HG03135 (cell line): ENCODE measurements around the gene MZB1.

Experiments
- ATAC-seq: cut with Tn5 transposase; IDR thresholded peaks from one replicate; pipeline ENCODE4 v1.9.1; 2021; ENCODE audit warnings: mild to moderate bottlenecking, moderate library complexity; ENCODE audit not compliant: unreplicated experiment

The MZB1 gene, protein sequence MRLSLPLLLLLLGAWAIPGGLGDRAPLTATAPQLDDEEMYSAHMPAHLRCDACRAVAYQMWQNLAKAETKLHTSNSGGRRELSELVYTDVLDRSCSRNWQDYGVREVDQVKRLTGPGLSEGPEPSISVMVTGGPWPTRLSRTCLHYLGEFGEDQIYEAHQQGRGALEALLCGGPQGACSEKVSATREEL

DNA sequence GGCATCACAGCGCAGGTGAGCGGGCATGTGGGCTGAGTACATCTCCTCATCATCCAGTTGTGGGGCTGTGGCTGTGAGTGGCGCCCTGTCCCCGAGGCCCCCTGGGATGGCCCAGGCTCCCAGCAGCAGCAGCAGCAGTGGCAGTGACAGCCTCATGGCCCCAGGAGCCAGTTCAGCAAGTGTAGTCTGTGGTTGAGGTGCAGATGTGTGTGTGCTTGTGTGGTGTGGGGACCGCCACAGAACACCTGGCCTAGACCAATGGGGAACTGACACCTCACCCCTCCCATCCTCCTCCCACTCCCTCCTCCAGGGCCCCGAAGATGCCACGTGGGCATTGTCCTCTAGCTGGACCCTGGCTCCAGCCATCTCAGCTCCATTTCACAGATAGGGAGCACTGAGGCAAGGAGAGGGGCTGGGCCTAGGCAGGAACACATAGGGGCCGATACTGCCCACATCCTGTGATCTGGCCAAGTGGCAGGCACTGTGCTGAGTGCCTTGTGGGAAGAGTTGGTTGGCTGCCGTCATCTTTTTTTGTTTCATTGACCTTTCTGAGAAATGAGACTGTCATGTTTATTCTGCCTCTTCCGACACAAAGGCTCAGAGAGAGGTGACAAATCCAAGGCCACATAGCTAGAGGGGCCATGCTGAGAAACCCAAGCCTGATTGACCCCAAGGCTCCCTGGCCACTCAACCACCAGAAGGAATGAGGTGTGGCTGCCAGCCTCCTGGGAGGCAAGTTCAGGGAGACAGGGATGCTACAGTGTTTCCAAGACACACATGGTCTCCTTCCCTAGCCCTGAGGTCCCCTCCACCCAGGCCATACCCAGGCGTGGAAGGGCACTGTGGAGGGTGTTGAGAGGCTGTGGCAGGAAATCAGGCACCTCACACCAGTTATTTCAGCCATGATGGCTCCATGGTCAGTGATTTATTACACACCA, at the start of gene MZB1:
Gene MZB1 (minus strand): TSS at position 213 of the 938 bp plus-strand sequence. CDS start 57 bp downstream, at position 156.
- ATAC-seq = peak; percentile 28

DNA sequence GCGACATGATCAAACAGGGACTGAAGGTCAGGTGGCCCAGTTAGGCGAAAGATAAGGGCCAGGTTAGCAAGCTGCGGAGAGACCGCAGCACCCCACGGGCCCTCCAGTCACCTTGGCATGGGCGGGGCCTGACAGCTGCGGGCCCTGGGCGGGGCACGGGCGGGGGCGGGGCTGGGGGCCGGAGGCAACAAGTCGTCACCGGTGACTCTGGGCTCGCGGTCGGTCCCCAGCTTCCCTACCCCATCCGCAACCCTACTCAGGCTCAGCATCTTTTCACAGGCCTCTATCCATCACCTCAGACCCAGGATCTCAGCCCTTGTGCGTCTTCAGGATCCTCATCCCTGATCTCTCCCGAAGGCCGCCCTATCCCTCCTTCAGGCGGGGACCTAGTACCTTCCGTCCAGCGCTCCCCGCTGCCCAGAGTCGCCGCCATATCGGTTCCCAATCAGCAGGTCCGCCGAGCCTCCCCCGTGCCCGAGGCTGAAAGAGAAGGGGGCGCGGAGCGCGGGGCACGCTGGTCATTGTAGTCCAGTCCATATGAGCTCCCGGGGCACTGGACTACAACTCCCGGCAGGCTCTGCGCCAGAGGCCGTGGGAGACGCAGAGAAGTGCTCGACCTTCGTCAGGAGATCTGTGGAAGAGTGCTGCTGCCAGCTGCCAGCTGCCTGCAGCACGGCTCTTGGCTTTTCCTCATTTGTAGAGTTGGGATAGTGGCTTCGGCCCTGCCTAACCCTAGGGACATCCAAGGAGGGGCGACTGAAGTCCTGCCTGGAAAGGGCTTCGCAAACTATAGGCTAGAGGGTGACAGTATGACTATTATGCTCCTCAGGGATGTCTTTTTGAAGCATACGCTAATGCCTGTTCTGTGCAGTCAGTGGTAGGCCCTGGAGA, 49.5 kb upstream of the MZB1 start, which contains the start of gene DNAJC18:
Gene DNAJC18 (minus strand): TSS at position 513 of the 891 bp plus-strand sequence. CDS start 80 bp downstream, at position 433.
- ATAC-seq = peak; percentile 91

DNA sequence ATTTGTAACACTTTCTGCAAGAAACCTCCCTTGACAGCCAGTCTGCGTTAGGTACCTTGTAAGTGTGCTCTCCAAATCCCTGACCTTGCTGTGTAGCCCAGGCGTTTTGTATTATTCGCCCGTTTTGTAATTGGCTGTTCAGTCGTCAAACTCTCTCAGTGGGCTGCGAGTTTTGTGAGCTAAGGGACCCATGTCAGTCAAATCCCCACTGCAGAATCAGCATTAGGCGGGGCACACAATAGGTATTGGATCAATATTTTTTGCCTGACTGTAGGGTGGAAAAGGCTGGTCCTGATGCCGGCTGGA, 48.9 kb upstream of the MZB1 start:
- ATAC-seq = no peak

DNA sequence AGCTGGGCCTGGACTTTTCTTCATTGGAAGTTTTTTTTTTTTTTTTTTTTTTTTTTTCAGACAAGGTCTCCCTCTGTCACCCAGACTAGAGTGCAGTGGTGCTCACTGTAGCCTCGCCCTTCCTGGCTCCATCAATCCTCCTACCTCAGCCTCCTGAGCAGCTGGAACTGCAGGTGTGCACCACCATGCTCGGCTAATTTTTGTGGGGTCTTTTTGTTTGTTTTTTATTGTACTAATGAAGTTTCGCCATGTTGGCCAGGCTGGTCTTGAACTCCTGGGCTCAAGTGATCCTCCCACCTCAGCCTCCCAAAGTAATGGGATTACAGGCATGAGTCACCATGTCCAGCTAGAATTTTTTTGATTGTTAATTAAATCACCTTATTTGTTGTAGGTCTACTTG, 46.0 kb upstream of the MZB1 start:
- ATAC-seq = no peak

DNA sequence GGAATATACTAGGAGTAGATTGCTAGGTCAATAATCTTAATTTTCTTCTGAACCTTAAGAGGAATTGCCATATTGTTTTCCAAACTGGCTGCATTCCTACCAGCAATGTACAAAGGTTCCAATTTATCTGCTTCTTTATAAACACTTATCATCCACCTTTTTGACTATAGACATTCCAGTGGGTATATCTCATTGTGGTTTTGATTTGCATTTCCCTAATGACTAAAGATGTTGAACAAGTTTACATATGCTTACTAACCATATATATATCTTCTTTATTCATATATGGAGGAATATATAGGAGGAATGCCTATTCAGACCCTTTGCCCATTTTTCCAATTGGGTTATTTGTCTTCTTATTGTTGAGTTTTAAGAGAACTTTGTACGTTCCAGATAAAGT, 42.0 kb upstream of the MZB1 start:
- ATAC-seq = no peak

DNA sequence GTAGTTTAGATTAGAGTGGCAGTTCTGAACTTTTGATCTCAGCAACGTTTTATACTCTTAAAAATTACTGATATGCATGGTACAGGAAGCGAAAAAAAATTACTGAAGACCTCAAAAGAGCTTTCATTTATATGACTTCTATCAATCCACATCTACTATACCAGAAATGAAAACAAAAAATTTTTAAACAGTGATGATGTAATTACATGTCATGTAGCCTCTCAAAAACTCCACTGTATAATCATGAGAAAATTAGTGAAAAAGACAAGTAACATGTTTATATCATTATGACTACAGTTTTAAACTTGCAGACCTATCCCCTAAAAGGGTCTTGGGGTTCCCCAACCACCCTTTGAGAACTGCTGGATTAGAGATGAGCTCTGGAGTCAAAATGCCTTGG, 40.3 kb upstream of the MZB1 start:
- no peak for ATAC-seq

DNA sequence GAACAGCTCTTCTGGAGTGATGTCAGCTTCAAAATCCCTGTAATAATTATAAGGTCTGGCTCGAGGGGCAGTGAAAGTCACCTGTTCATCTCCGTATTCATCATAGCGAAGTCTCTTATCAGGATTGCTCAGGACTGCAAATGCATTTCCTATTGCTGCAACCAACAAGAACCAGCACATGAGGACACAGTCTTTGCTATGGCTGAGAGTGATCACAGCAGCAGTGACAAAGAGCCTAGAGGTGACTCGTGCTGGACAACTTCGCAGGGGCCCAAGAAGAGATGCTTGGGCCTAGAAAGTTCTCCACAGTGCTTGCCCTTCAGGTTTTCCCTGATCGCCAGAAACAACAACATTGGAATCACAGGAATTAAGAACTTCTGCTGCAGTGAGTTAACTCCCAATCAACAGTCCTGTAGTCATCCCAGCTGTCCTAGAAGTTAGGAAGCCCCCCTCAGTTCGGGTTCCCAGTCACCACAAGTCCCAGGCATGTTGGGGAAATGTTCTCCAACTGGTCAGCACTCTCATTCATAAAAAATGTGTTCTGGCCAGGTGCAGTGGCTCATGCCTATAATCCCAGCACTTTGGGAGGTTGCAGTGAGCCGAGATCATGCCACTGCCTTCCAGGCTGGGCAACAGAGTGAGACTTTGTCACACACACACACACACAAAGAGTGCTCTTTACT, 36.6 kb upstream of the MZB1 start:
- ATAC-seq = no peak

DNA sequence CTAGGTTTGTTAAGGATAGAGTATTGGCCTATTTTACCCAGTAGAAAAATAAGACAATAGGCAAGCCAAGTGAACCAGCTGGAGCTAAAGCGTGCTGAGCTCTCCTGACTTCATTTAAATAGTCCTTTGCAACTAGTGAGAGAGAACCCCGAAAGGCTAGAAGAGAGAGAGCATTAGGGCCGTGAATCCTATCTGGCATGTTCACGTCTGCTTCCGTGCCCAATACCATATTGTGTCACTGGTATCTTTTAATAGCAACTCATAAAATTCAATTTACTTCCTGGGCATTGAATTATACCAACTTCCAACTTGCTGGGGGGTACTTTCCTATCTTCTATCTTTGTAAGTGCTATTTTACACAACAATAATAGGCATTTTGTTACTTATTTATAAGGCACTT, 35.8 kb upstream of the MZB1 start:
- ATAC-seq = no peak

DNA sequence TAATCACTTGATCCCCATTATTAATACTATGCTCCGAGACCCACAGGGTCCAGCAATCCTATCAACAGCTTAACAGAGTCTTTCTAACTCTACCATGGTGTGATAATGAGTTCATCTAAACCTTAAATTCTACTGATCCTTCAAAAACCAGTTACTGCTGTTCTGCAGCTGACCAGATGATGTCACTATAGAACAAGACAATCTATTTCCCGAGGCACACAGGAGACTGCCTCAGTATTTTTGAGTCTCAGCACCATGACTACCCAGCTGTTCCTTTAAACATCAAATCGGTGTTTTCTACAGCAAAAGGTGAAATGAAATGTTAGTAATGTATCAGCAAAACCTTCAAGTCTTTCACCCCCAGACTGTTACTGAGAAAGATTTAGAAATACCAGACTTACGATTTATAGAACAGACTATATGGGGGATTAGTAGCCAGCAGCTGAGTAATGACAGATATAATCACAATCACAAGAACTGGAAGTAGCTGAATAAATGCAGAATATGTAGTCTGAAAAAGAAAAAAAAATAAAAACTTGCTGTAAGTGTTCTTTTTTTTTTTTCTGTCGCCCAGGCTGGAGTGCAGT, 32.7 kb upstream of the MZB1 start:
- peak; percentile 79 for ATAC-seq

DNA sequence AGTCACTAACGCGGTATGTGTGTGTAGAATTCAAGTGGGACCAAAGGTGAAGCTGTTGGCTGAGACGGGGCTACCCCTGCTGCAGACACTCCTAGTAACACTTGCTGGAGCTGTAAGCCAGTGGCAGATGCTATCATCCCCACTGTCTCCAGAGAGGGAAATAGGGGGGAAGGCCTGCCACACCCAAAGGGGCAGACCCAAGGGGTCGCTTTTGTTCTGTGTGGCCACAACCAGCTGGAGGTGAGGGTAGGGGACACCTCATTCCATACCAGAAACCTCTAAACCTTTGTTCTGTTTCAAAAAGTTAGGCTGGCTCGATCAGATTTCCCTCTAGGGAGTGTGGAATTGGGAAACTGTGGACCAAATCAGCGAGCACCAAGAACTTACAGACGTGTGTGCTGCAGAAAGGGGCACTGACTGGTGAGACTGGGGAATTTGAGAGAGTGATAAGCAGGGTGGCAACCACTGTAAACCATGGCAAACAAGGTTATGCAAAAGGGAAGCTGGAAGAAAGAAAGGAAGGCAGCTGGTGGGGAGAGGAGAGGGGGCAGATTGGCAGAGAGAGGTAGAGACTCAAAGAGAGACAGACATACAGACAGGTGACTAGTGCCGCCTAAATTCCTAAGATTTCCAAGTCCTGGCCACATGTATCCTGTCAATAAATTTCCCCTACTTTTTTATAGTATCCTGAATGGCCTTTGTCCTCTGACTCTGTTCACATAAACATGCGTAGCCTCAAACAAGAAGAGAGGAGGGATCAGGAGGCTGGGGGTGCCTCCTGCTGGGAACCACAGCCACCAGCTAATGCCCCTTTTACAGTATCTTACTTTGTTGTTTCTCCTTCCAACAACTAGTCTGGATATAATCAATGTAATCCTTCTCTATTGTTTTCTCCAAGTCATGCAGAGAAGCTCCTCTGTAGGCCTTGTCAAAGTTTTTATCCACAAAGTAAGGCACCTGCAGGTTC, 29.8 kb upstream of the MZB1 start:
- ATAC-seq = no peak

DNA sequence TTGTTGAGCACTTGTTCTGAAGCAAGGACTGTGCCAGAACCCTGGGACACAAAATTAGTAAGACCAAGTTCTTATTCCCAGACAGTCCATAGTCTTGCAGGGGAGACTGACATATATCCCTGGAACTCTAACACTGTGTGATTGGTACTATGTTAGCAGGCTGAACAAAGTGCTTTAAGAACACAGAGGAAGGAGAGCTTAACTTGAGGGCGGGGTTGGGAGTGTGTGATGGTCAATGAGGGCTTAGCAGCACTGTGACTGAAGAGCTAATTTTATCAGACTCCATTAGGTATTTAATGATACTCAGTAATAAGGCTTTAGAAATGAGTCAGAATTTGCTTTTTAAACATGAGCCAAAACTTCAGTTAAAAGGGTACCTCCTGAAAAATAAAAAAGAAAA, 29.1 kb upstream of the MZB1 start:
- no peak for ATAC-seq

DNA sequence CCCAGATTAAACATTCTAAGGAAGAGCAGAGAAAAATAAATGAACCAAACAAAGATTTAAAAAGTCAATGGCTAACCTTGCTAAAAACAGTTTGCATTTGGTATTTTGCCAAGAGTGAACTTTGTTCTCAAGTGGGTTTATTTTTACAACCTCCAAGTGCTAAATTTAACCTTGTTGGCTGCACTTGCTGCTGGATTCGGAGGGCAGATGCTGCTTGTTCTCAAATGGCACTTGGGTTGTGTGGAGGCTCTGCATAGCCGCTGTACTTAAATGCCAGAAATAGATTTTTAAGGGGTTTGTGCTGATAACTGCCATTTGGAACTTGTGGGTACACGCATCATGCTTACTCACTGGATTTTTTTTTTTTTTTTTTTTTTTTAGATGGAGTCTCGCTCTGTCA, 27.5 kb upstream of the MZB1 start:
- ATAC-seq = no peak

DNA sequence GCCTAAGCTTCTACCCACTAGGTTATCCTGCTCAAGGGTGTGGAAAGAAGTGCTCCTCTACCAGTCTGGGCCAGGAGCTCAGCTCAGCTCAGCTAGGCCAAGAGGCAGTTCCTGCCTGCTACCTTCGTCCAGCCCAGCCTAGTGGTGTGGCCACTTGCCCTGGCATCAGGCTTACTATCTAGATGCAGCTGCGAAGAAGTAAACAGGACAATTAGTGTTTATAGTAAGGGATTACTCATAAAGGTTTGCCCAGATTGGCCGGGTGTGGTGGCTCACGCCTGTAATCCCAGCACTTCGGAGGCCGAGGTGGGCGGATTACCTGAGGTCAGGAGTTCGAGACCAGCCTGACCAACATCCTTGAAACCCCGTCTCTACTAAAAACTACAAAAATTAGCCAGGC, 26.9 kb upstream of the MZB1 start:
- no peak for ATAC-seq

DNA sequence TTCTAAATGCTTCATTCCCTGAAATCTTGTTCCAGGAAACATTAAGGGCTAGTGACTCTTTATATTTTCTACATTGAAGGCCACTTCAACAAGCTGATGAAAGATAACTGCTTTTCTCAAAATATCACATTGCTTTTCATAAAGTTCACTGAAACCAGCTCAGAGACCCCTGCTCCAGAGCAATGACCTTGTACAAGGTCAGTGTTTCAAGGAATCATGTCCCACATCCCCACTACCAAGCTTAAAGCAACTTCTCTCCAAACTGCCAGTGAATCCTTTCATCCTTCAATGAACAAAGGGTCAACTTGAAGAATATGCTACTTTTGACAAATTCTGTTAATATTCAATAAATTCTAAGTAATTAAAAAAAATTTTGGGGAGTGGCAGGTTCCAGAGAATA, 26.2 kb upstream of the MZB1 start:
- no peak for ATAC-seq

DNA sequence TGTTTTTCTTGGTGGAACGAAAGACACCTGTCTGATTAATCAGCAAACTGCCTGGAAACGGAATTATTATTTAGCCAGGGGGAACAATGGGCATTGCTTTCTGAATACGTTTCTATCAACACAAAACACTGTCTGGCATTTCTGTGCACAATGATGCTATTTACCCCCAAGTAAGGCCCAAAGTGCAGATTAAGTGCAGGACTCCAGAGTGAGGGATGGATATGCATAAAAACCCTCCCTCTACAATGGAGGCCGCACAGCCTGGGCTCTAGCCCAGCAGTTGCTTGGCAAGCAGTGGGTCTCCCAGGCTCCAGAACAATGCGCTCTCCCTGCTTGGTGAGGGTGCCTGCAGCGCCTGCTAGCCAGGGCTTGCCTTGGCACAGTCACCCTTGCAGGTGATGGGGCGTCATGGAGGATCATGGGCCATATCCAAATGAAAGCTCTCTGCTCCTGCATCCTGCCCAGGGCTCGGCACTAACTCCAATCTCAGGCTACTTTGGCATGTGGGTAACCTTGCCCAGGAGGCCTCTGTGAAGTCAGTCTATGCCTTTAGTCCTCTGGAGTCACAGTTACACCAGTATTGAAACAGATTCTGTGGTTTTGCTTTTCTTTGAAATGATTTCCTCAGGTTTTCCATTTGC, 25.6 kb upstream of the MZB1 start:
- no peak for ATAC-seq

DNA sequence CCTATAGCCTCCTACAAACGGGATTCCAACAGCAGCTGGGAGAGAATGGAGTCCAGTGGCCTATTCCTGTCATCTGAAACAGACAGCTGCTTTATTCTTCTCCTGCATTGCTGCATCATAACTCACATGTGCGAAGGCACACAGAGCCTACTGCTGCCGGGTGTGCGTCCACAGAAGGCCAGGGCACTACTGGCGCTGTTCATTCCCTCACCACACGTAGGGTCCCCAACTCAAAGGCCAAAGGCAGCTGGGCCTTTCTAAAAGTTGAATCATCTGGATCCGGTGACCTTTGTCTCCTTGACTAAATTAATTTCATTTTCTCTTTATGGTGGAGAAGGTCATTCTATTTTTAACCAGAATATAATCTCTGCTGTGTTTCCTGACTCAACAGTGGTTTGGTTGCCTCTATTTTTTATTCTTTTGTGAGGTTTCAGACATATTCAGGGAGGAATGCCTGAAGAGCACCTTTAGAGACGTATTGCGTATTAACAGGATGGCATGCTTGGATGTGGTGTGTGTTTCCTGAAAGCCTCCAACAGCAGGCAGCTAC, 24.9 kb upstream of the MZB1 start:
- no peak for ATAC-seq

DNA sequence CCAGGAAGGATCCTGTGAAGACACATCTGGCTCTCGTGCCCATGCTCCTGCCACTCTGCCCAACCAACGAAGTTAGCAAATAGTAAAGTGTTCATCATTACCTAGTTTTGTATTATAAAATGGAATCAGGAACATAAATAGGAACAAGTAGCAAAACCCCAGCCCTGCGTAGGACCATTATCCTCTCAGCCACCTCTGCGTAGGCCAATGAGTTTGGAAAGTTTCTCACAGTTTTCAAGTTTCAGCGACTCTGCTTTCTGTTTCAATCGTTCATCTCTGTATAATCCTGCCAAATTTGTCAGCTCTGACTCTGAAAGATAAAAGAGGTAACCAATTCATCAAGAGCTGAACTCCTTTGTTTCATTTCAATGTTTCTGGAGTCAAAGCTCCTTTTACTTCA, 24.2 kb upstream of the MZB1 start:
- no peak for ATAC-seq

DNA sequence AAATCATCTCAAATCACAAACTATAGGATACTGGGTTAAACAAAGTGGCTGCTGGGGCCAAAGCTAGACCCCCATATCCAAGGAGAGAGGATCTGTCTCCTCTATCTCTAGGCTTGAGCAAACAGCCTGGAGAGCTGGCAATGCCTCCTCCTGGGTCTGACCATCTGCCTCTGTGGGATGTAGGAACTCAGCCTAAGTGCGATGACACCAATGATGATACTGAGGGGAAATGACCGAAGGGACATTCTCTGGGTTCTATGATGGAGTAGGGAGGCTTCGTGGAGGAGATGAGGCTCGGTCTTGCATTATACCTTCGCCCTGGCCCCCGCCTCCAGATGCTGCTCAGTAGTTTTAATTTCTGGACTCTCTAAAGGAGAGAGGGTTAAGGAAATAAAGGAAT, 23.4 kb upstream of the MZB1 start:
- no peak for ATAC-seq
